SU-DHL-6 (cell line): ENCODE results near the gene IGSF8.

Source experiments
- H2AFZ ChIP-seq: fragments of 200-600 bp; sonication (generic); 2 replicates; pipeline ENCODE4 v1.6.1; 2014; ENCODE audit warnings: low read depth, mild to moderate bottlenecking, moderate library complexity, mixed read lengths, antibody characterized with exemption, low read length; ENCODE audit not compliant: severe bottlenecking
- H3F3A ChIP-seq: fragments of 200-600 bp; shearing (Covaris generic); 2 replicates; pipeline ENCODE4 v1.6.0; 2016; ENCODE audit warnings: antibody characterized with exemption, mild to moderate bottlenecking; ENCODE audit not compliant: insufficient read depth
- H3K27ac ChIP-seq: fragments of 200-600 bp; sonication (generic); 2 replicates; pipeline ENCODE4 v1.5.1; 2016; ENCODE audit warnings: low read depth, mild to moderate bottlenecking, low read length, moderate library complexity, mixed read lengths
- H3K27me3 ChIP-seq: fragments of 200-600 bp; sonication (generic), shearing (Covaris generic); 2 replicates; pipeline ENCODE4 v1.6.0; 2014; ENCODE audit warnings: mild to moderate bottlenecking, low read length
- H3K36me3 ChIP-seq: fragments of 200-600 bp; sonication (generic); 2 replicates; pipeline ENCODE4 v1.6.1; 2014; ENCODE audit warnings: mild to moderate bottlenecking, low read length, mixed read lengths
- H3K4me2 ChIP-seq: fragments of 300-600, 200-600 bp; shearing (Covaris generic), sonication (generic); 2 replicates; pipeline ENCODE4 v1.6.0; 2014; ENCODE audit warnings: low read length, low read depth, mild to moderate bottlenecking; ENCODE audit not compliant: poor library complexity, severe bottlenecking
- H3K4me3 ChIP-seq: fragments of 200-600 bp; sonication (generic); 2 replicates; pipeline ENCODE4 v1.5.1; 2014; ENCODE audit warnings: antibody characterized with exemption, low read length, mild to moderate bottlenecking, mixed read lengths; ENCODE audit not compliant: insufficient read depth, poor library complexity, severe bottlenecking
- H3K79me2 ChIP-seq: fragments of 200-600 bp; sonication (generic); 2 replicates; pipeline ENCODE4 v1.6.1; 2014; ENCODE audit warnings: mild to moderate bottlenecking, low read length, moderate library complexity; ENCODE audit not compliant: insufficient read depth
- H3K9ac ChIP-seq: fragments of 200-600 bp; sonication (generic); 2 replicates; pipeline ENCODE4 v1.7.0; 2014; ENCODE audit warnings: mild to moderate bottlenecking, low read length
- H3K9me2 ChIP-seq: fragments of 200-600 bp; sonication (generic); replicated peaks from 2 replicates; pipeline ENCODE4 v1.6.1; 2014; ENCODE audit warnings: low read length; ENCODE audit not compliant: insufficient read depth
- H3K9me3 ChIP-seq: fragments of 200-600 bp; sonication (generic); 2 replicates; pipeline ENCODE4 v1.6.1; 2014; ENCODE audit warnings: low read length, mixed read lengths; ENCODE audit not compliant: insufficient read depth
- H4K20me1 ChIP-seq: fragments of 200-600 bp; sonication (generic); 2 replicates; pipeline ENCODE4 v1.6.1; 2014; ENCODE audit warnings: low read depth, mild to moderate bottlenecking, antibody characterized with exemption, low read length, moderate library complexity, mixed read lengths
- EZH2phosphoT487 ChIP-seq: fragments of 200-600 bp; sonication (generic), shearing (Covaris generic); conservative IDR thresholded peaks from 2 replicates; pipeline ENCODE4 v1.6.1; 2018; ENCODE audit warnings: mild to moderate bottlenecking, antibody characterized with exemption, low read length, moderate library complexity, mixed read lengths
- TF ChIP-seq, protein P1 (sequence below): fragments of 200-600 bp; sonication (generic); IDR thresholded peaks from one replicate; pipeline ENCODE4 v1.5.1; 2017; ENCODE audit warnings: antibody characterized with exemption, mild to moderate bottlenecking, low read length, moderate library complexity; ENCODE audit not compliant: insufficient read depth, poor library complexity, severe bottlenecking

The IGSF8 gene

DNA sequence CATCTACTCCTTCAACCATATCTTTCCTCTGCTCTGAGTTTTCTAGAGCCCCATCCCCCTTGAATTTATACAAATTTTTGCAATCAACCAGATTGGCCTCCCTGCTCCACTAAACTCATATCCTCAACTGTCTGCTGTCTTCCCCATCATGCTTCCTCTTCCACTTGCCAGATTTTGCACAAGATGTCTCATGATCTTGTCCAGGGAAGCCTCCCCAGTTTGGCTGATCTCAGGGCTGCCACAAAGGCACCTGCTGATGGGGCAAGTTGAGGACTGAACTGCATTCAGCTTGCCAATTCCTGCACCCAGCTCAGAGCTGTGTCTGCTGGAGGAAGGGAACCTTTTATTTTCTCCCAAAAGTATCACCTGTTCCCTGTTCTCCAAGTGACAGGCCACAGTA lies 20.9 kb downstream of the IGSF8 start:
- no peak overlapping the region for H3K9ac ChIP-seq
- no peaks in the 10 kb centered on the region for H3K36me3 ChIP-seq
- TF ChIP-seq EZH2phosphoT487, result no peak
- TF ChIP-seq, protein P1, sequence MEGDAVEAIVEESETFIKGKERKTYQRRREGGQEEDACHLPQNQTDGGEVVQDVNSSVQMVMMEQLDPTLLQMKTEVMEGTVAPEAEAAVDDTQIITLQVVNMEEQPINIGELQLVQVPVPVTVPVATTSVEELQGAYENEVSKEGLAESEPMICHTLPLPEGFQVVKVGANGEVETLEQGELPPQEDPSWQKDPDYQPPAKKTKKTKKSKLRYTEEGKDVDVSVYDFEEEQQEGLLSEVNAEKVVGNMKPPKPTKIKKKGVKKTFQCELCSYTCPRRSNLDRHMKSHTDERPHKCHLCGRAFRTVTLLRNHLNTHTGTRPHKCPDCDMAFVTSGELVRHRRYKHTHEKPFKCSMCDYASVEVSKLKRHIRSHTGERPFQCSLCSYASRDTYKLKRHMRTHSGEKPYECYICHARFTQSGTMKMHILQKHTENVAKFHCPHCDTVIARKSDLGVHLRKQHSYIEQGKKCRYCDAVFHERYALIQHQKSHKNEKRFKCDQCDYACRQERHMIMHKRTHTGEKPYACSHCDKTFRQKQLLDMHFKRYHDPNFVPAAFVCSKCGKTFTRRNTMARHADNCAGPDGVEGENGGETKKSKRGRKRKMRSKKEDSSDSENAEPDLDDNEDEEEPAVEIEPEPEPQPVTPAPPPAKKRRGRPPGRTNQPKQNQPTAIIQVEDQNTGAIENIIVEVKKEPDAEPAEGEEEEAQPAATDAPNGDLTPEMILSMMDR, result no peak
- H3K27me3 ChIP-seq, result no peaks in the 10 kb centered on the region
- no peaks in the 10 kb centered on the region for H3K9me2 ChIP-seq
- H3K4me2 ChIP-seq, result no peak overlapping the region
- H3K9me3 ChIP-seq, result no peaks in the 10 kb centered on the region
- H3K27ac ChIP-seq, result no peak overlapping the region
- no peaks in the 10 kb centered on the region for H4K20me1 ChIP-seq
- H3F3A ChIP-seq, result no peaks in the 10 kb centered on the region
- no peaks in the 10 kb centered on the region for H3K79me2 ChIP-seq
- H3K4me3 ChIP-seq, result no peak overlapping the region
- H2AFZ ChIP-seq, result no peak overlapping the region

DNA sequence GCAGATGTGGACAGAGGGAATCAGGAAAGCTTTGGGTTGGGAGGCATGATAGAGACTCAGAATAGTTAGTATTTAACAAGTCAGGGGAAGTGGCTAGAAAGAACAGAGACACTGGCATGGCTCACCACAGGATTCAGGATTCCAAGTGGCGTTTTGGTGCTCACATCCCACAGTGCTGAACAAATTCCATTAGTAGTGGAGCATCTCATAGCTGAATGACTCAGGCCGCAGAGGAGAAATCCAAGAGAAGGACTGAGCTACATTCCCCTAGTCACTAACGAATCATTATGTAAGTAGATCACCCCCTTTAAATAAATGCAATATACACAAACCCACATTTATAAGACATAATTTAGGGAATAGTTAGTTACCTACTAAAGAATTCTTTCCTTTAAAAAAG lies 22.1 kb downstream of the IGSF8 start:
- Histone ChIP-seq H3K79me2 (no peaks in the 10 kb centered on the region), H3F3A (no peaks in the 10 kb centered on the region)
- TF ChIP-seq, protein P1, result no peak

DNA sequence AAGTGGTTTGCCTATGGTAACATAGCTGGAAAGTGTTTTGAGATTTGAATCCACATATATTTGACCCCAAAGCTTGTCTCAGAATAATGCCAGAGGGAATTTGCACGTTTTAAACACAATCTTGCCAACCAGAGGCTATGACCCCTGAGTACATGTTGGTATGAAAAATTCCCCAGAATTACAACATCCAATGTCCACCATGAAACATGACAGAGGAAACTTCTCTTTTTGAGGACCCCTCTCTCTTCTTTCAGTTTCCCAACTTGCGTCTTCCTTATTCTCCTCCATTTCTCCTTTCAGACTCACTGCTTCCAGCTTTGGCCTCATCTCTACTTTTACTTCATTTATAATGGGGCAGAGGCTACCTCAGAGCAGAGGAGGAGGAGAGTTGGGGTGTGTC lies 22.6 kb downstream of the IGSF8 start:
- Histone ChIP-seq H3K4me3 (no peak overlapping the region), H3K27ac (no peak overlapping the region), H2AFZ (no peak overlapping the region), H3K9ac (no peak overlapping the region), H3K9me2 (no peaks in the 10 kb centered on the region), H3K79me2 (no peaks in the 10 kb centered on the region), H3K36me3 (no peaks in the 10 kb centered on the region), H3K4me2 (no peak overlapping the region), H3F3A (no peaks in the 10 kb centered on the region), H3K9me3 (no peaks in the 10 kb centered on the region), H3K27me3 (no peaks in the 10 kb centered on the region), H4K20me1 (no peaks in the 10 kb centered on the region)
- TF ChIP-seq EZH2phosphoT487, result no peak
- TF ChIP-seq, protein P1, result no peak

More for the DNA sequence above, 22.1 kb downstream of the IGSF8 start:
- Histone ChIP-seq H3K9me3 (no peaks in the 10 kb centered on the region), H3K27ac (no peak overlapping the region), H3K4me3 (no peak overlapping the region), H4K20me1 (no peaks in the 10 kb centered on the region), H3K9me2 (no peaks in the 10 kb centered on the region), H3K9ac (no peak overlapping the region), H3K36me3 (no peaks in the 10 kb centered on the region), H3K27me3 (no peaks in the 10 kb centered on the region), H3K4me2 (no peak overlapping the region), H2AFZ (no peak overlapping the region)

DNA sequence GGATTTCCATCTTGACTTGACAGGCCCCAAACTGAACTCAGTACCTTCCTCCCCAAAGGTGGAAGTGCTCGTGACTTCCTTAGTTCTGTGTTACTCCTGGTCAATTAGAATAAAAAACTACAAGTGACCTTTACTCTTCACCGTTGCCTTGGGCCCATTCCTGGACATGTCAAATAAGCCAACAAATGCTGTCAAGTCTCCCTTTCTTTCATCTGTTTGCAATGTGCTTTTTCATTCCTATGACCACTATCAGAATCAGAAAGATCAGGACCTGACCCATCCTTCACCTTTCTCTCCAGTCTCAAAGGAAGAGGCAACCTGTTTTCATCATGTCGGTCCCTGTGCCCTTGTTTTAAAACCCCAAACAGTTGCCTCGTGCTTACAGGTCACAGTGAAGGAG lies 23.6 kb downstream of the IGSF8 start:
- Histone ChIP-seq H3K9ac (no peak overlapping the region), H3K9me3 (no peaks in the 10 kb centered on the region), H3K27me3 (no peaks in the 10 kb centered on the region), H3K4me2 (no peak overlapping the region), H3F3A (no peaks in the 10 kb centered on the region), H2AFZ (no peak overlapping the region), H3K79me2 (no peaks in the 10 kb centered on the region), H4K20me1 (no peaks in the 10 kb centered on the region), H3K9me2 (no peaks in the 10 kb centered on the region), H3K4me3 (no peak overlapping the region), H3K36me3 (no peaks in the 10 kb centered on the region), H3K27ac (no peak overlapping the region)
- no peak for TF ChIP-seq EZH2phosphoT487
- TF ChIP-seq, protein P1, result no peak
